ENCODE results near the gene ZBTB7C.

- TF ChIP-seq POLR2A (IDR thresholded peaks at IDR 0.05; ENCODE audit: low read depth, low read length) (no peak), POLR2AphosphoS5 (IDR thresholded peaks at IDR 0.05; ENCODE audit: low read depth, low read length) (no peak), TAF1 (IDR thresholded peaks at IDR 0.05; ENCODE audit: low read depth, low read length) (no peak), POU2F2 (IDR thresholded peaks at IDR 0.05; ENCODE audit: low read depth, low read length) (no peak), PAX5 (IDR thresholded peaks at IDR 0.05; ENCODE audit: insufficient read depth, low read length, severe bottlenecking) (no peak)
Measured at GRCh38 chr18:48079885-48080284, 329.3 kb downstream of the ZBTB7C start.

Data from GM12891 (cell line).